Fibroblast of pulmonary artery (primary cell): ENCODE measurements around the gene WDR1.
A peak's percentile ranks its signal among the peaks of the same experiment; 100 is the strongest.

Experiments used
- DNase-seq: peaks from one replicate; pipeline ENCODE4 v3.0.0-alpha.2; 2010; ENCODE audit warnings: low read depth
- H3K4me3 ChIP-seq: replicated peaks from 2 replicates; pipeline ENCODE4 v1.5.1; 2011; ENCODE audit warnings: low read depth, mild to moderate bottlenecking, control low read depth, low read length, moderate library complexity
- TF ChIP-seq, protein P1 (sequence below): IDR thresholded peaks from 2 replicates; pipeline ENCODE4 v1.5.1; 2011; ENCODE audit warnings: mild to moderate bottlenecking, control low read depth, low read length, inconsistent platforms; ENCODE audit errors: missing control alignments

WDR1 gene

GRCh38 chr4:10047967-10048366 lies 68.6 kb downstream of the WDR1 start:
- TF ChIP-seq, protein P1, sequence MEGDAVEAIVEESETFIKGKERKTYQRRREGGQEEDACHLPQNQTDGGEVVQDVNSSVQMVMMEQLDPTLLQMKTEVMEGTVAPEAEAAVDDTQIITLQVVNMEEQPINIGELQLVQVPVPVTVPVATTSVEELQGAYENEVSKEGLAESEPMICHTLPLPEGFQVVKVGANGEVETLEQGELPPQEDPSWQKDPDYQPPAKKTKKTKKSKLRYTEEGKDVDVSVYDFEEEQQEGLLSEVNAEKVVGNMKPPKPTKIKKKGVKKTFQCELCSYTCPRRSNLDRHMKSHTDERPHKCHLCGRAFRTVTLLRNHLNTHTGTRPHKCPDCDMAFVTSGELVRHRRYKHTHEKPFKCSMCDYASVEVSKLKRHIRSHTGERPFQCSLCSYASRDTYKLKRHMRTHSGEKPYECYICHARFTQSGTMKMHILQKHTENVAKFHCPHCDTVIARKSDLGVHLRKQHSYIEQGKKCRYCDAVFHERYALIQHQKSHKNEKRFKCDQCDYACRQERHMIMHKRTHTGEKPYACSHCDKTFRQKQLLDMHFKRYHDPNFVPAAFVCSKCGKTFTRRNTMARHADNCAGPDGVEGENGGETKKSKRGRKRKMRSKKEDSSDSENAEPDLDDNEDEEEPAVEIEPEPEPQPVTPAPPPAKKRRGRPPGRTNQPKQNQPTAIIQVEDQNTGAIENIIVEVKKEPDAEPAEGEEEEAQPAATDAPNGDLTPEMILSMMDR = no peak
- no peak overlapping the region for H3K4me3 ChIP-seq

DNA sequence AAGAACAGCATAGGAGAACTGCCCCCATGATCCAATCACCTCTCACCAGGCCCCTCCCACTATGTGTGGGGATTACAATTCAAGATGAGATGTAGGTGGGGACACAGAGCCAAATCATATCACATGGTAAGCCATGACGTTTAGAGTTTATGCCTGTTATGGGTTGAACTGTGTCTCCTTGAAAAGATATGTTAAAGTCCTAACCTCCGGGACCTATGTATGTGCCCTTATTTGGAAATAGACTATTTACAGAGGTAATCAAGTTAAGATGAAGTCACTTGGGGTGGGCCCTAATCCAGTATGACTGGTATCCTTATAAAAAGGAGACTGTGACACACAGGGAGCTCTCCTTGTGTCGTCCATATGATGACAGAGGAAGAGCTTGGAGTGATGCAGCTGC lies 70.1 kb downstream of the WDR1 start:
- TF ChIP-seq, protein P1 = no peak
- no peak overlapping the region for H3K4me3 ChIP-seq
- no peak for DNase-seq

More at GRCh38 chr4:10047967-10048366, 68.6 kb downstream of the WDR1 start:
- DNase-seq = no peak

DNA sequence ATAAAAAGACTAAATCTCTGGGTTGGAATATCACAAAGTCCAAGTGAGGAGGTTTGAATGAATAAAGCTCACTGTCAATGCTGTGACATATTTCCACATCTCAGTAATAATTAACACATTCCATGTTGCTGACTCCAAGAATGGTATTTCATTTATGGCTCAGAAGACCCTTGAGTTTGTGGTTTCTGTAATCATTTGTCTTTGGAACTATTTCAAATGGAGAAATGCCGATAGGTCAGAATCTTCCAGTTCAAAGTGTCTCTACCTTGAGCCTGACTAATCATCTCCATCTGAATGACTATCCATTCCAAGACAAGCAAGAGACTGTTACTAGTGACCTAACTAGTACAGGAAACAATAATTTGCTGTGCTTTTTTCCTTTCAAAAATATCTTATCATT lies 71.1 kb downstream of the WDR1 start:
- TF ChIP-seq, protein P1 = no peak
- peak; percentile 25 for DNase-seq
- H3K4me3 ChIP-seq = no peak overlapping the region

GRCh38 chr4:10041036-10041435 lies 75.6 kb downstream of the WDR1 start:
- H3K4me3 ChIP-seq = no peak overlapping the region
- DNase-seq = no peak
- TF ChIP-seq, protein P1 = no peak

DNA sequence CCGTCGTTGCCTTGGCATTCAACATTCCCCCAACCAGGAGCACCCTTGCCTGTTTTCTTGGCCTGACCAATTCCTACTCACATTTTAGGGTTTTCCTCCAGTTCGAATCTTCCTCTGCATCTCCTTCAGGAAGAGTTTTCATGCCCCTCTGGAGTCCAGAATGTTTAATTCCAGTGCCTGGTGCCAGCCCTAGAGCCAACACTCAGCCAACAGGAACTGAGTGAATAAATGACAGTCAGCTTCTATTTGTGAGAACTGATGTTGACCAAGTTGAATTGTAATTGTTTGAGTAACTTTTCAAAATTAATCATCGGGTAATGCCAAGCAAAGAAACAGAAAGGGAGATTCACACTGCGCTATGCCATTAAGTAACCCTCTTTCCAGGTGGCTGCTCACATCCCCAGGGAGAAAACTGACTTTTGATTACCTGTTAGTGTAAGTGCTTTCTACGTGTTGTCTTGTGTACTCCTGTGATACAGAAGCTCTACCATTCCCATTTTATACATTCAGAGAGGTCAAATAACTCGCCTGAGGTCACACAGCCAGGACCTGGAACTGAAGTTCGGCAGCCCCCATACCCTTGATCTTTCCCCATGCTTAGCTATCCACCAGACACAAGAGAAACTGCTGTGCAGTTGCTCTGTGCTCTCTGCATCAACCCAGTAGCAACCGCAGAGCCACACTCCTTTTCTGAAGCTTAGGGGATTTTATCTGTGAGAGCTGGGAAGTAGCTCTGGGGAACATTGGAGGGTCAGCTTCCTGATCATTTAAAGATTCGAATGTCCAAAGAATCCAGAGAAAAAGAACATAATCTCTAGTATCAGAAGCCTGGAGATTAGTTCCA lies 76.3 kb downstream of the WDR1 start:
- TF ChIP-seq, protein P1 = no peak
- H3K4me3 ChIP-seq = no peak overlapping the region
- DNase-seq = no peak

- TF ChIP-seq, protein P1 = no peak
- no peak for DNase-seq
- H3K4me3 ChIP-seq = no peak overlapping the region
Measured at GRCh38 chr4:10036807-10037342, 79.7 kb downstream of the WDR1 start.
